Endometrial microvascular endothelial cells (primary cell): ENCODE measurements around the gene ABCC1. TPM values are rescaled to one million over a fixed set of nuclear protein-coding genes. Genes with fewer than 3 reads are reported as not detected.
"Not testable (repeated sequence)": the region's sequence is repeated elsewhere in the genome, so short reads cannot be mapped to it uniquely, and the experiment has no call there.

ENCODE experiments used
- in situ Hi-C: cut with HindIII; loops from 2 replicates; pipeline ENCODE4 v1.10.0; 2017; ENCODE audit warnings: low sequenced_read_pairs, low pct_unique_long_range_greater_than_20kb; ENCODE audit errors: inconsistent ontology term
- total RNA-seq: library from RNA; depleted of rRNA; stranded (reverse); fragments of >200 nt; gene quantifications from one replicate; pipeline ENCODE4 v1.2.3, GENCODE V29; 2015; ENCODE audit errors: inconsistent ontology term

The ABCC1 gene
- total RNA-seq, 1 donor from 2014 or later, result 26.0 TPM

GRCh38 chr16:16175296-16175695 is 225.9 kb downstream of the ABCC1 start:
- in situ Hi-C loops, result no loop called here

DNA sequence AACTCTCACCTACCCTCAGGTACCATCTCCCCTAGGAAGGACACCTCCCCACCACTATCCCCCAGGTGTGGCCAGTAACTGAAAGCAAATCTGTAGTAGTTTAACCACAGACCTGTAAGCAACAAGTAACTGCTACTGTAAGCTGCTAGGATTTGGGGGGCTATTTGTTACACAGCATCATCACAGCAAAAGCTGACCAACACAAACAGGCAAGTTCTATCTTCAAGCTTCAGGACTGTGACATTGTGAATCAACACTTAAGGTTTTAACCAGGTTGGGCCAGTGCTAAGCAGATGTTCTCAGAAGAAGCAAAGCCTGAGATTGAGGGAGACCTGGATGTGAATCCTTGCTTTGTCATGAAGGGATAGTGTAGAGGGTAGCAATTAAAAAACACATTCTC is 226.9 kb downstream of the ABCC1 start:
- in situ Hi-C loops, result no loop called here

GRCh38 chr16:16178455-16179162 is 229.2 kb downstream of the ABCC1 start:
- in situ Hi-C loops, result no loop called here

GRCh38 chr16:16181748-16182147 is 232.3 kb downstream of the ABCC1 start:
- in situ Hi-C loops, result not testable (repeated sequence)

GRCh38 chr16:16182918-16183317 is 233.5 kb downstream of the ABCC1 start:
- in situ Hi-C loops, result no loop called here

DNA sequence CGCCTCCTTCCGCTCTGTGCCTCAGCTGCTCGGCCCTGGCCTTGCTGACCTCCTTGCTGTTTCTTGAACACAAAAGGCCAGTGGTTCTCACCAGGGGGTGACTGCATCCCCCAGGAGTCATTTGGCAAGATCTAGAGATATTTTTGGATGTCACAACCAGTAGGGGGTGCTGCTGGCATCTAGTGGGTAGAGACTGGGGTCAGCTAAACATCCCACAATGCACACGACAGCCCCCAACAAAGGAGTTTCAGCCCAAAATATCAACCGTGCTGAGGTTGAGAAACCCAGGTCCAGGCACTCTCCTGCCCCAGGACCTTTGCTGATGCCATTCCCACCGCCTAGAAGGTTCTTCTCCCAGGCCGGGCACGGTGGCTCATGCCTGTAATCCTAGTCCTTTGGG is 234.1 kb downstream of the ABCC1 start:
- in situ Hi-C loops, result no loop called here

DNA sequence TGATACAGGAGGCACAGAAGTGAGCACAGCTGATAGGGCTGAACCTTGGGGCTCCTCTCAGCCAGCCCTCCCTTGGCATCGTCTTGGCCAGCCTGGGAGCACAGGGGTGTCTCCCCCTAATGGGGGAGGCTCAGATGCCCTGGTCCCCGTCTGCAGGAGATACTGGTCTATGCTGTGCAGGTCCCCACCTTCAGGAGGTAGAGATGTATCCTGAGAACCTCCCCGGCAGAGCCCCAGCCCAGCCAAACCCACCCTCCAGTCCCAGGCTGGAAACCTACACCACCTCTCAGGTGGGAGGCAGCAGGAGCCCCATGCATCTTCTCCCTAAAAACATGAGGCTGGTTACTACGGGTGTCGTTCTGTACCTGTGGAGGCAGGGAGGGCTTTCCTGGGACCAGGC is 235.2 kb downstream of the ABCC1 start:
- in situ Hi-C loops, result no loop called here

DNA sequence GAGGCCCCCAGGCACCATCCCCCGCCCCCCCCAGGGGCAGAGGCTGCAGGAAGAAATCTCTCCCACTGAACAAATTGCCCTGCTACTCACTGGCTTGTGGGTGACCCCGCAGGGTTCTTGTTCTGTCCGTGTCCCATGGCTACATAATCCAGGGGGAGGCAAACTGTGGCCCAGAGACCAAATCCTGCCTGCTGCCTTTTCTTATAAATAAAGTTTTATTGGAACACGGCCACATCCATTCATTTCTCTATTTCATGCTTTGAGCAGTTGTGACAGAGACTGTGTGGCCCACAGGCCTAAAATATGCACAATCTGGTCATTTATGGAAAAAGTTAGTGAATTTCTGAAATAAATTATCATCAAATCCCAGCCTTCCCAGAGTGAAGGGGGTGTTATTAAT is 235.7 kb downstream of the ABCC1 start:
- in situ Hi-C loops, result no loop called here

GRCh38 chr16:16186820-16187219 is 237.4 kb downstream of the ABCC1 start:
- in situ Hi-C loops, result no loop called here

GRCh38 chr16:16188827-16189226 is 239.4 kb downstream of the ABCC1 start:
- in situ Hi-C loops, result no loop called here

GRCh38 chr16:16189842-16190241 is 240.4 kb downstream of the ABCC1 start:
- in situ Hi-C loops, result no loop called here

GRCh38 chr16:16190546-16190945 is 241.1 kb downstream of the ABCC1 start:
- in situ Hi-C loops, result no loop called here

DNA sequence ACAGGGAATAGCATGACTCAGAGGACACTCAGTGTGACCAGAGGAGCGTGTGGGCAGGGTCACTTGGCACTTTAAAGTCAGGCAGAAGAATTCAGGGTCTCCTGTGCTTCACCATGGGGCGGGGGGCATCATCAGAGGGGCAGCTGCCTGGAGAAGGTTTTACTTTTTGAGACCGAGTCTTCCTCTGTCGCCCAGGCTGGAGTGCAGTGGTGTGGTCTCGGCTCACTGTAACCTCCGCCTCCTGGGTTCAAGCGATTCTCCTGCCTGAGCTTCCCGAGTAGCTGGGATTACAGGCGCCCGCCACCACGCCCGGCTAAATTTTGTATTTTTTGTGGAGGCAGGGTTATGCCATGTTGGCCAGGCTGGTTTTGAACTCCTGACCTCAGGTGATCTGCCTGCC is 241.6 kb downstream of the ABCC1 start:
- in situ Hi-C loops, result not testable (repeated sequence)

DNA sequence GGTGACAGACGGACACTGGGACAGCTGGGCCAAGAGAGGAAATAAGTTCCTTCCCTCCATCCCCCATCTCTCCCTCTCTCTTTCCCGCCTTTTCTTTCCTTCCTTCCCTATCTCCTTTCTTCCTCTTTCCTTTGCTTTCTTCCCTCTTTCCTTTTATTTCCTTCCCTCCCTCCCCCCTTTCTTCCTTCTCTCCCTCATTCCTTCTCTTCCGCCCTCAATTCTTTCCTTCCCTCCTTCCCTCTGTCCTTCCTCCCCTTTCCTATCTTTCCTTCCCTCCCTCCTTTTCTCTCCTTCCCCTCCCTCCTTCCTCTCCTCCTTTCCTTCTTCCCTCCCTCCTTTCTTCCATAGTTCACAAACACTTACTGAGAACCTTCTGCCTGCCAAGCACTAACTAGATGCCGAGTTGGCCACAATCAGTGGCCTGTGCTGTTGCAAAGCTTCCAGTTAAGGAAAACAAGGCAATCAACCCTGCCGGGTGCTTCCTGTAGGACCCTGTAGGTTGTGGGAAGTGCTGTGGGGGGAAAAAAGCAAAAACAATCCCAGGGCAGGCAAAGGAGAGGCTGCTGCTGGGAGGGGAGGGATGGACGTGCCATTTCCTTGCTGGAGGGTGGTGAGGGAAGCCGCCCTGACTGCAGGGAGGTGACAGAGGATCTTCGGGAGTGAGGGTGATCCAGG is 242.2 kb downstream of the ABCC1 start:
- in situ Hi-C loops, result no loop called here

Other genes starting within 250 kb of the ABCC1 start
- not detected for gene MYH11, start 92.6 kb upstream of the ABCC1 start, total RNA-seq
- 36.1 TPM for gene CEP20, start 61.0 kb upstream of the ABCC1 start, total RNA-seq